ENCODE measurements around the gene TTYH1. TPM values are rescaled to one million over a fixed set of nuclear protein-coding genes. Genes with fewer than 3 reads are reported as not detected.
"Not testable (repeated sequence)": the region's sequence is repeated elsewhere in the genome, so short reads cannot be mapped to it uniquely, and the experiment has no call there.

The TTYH1 gene
- total RNA-seq, 1 donor from 2014 or later: 207 TPM

GRCh38 chr19:54465426-54466109 lies 50.3 kb downstream of the TTYH1 start:
- Mint-ChIP-seq H3K4me3 (peak overlapping the region; percentile 67), H3K9me3 (no peaks in the 10 kb centered on the region), H3K4me1 (peaks cover 24% of the 10 kb centered on the region), H3K27me3 (ENCODE audit: low read depth) (peaks cover 50% of the 10 kb centered on the region), H3K36me3 (ENCODE audit: low read depth) (peaks cover 5% of the 10 kb centered on the region), H3K27ac (ENCODE audit: unreplicated experiment) (no peak overlapping the region)
- DNase-seq (ENCODE audit: low read depth, low spot score): no peak
- TF ChIP-seq CTCF (conservative IDR thresholded peaks at IDR 0.05): no peak

GRCh38 chr19:54466110-54466480 lies 50.8 kb downstream of the TTYH1 start:
- Mint-ChIP-seq H3K4me1 (peaks cover 28% of the 10 kb centered on the region), H3K4me3 (peak overlapping the region; percentile 81), H3K27me3 (ENCODE audit: low read depth) (peaks cover 55% of the 10 kb centered on the region)
- not testable (repeated sequence) for H3K36me3 Mint-ChIP-seq (ENCODE audit: low read depth); DNase-seq (ENCODE audit: low read depth, low spot score); H3K9me3 Mint-ChIP-seq; H3K27ac Mint-ChIP-seq (ENCODE audit: unreplicated experiment)

- Mint-ChIP-seq H3K27ac (ENCODE audit: unreplicated experiment) (no peak overlapping the region), H3K36me3 (ENCODE audit: low read depth) (no peaks in the 10 kb centered on the region), H3K4me3 (peak overlapping the region; percentile 70), H3K4me1 (peaks cover 25% of the 10 kb centered on the region), H3K9me3 (no peaks in the 10 kb centered on the region), H3K27me3 (ENCODE audit: low read depth) (peaks cover 53% of the 10 kb centered on the region)
- DNase-seq (ENCODE audit: low read depth, low spot score): no peak
- no peak for TF ChIP-seq CTCF (conservative IDR thresholded peaks at IDR 0.05)
Measured at GRCh38 chr19:54469496-54469934, 54.3 kb downstream of the TTYH1 start.

GRCh38 chr19:54470276-54470887 lies 55.1 kb downstream of the TTYH1 start:
- H3K27ac Mint-ChIP-seq (ENCODE audit: unreplicated experiment): peak overlapping the region; percentile 70
- no peak for DNase-seq (ENCODE audit: low read depth, low spot score)
- no peaks in the 10 kb centered on the region for H3K9me3 Mint-ChIP-seq
- no peak for TF ChIP-seq CTCF (conservative IDR thresholded peaks at IDR 0.05)
- H3K36me3 Mint-ChIP-seq (ENCODE audit: low read depth): no peaks in the 10 kb centered on the region
- H3K4me3 Mint-ChIP-seq: peak overlapping the region; percentile 70
- peaks cover 29% of the 10 kb centered on the region for H3K4me1 Mint-ChIP-seq
- H3K27me3 Mint-ChIP-seq (ENCODE audit: low read depth): peaks cover 55% of the 10 kb centered on the region

- Mint-ChIP-seq H3K27me3 (ENCODE audit: low read depth) (peaks cover 51% of the 10 kb centered on the region), H3K36me3 (ENCODE audit: low read depth) (no peaks in the 10 kb centered on the region), H3K27ac (ENCODE audit: unreplicated experiment) (peak overlapping the region; percentile 70), H3K9me3 (no peaks in the 10 kb centered on the region), H3K4me3 (peak overlapping the region; percentile 66), H3K4me1 (peaks cover 29% of the 10 kb centered on the region)
- TF ChIP-seq CTCF (conservative IDR thresholded peaks at IDR 0.05): no peak
- peak; percentile 28 for DNase-seq (ENCODE audit: low read depth, low spot score)
Measured at GRCh38 chr19:54470991-54471782, 55.9 kb downstream of the TTYH1 start.

Measured in neural crest cell (in vitro differentiated cells).